ENCODE measurements around the gene FOXC2.
A peak's percentile ranks its signal among the peaks of the same experiment; 100 is the strongest.

The FOXC2 gene

GRCh38 chr16:86533767-86534351, 32.8 kb upstream of the FOXC2 start:
- no peak for DNase-seq

GRCh38 chr16:86534779-86535615, 31.6 kb upstream of the FOXC2 start:
- no peak for DNase-seq

GRCh38 chr16:86536621-86537020, 30.0 kb upstream of the FOXC2 start:
- DNase-seq = no peak

GRCh38 chr16:86537486-86537885, 29.1 kb upstream of the FOXC2 start:
- DNase-seq = no peak

GRCh38 chr16:86538196-86538780, 28.3 kb upstream of the FOXC2 start:
- no peak for DNase-seq

- no peak for DNase-seq
Measured at GRCh38 chr16:86540894-86541293, 25.7 kb upstream of the FOXC2 start.

- DNase-seq = no peak
Measured at GRCh38 chr16:86541560-86541959, 25.1 kb upstream of the FOXC2 start.

- DNase-seq = no peak
Measured at GRCh38 chr16:86542756-86543750, 23.6 kb upstream of the FOXC2 start.

GRCh38 chr16:86545481-86545880, 21.1 kb upstream of the FOXC2 start:
- no peak for DNase-seq

- no peak for DNase-seq
Measured at GRCh38 chr16:86545954-86546637, 20.5 kb upstream of the FOXC2 start.

- no peak for DNase-seq
Measured at GRCh38 chr16:86546638-86547013, 20.0 kb upstream of the FOXC2 start.

- DNase-seq = no peak
Measured at GRCh38 chr16:86547286-86547685, 19.3 kb upstream of the FOXC2 start.

GRCh38 chr16:86549076-86549892, 17.3 kb upstream of the FOXC2 start:
- DNase-seq = peak in 1 of 2 experiments; percentile 41

GRCh38 chr16:86549893-86550190, 16.8 kb upstream of the FOXC2 start:
- DNase-seq = no peak

- DNase-seq = no peak
Measured at GRCh38 chr16:86550281-86550680, 16.3 kb upstream of the FOXC2 start.

GRCh38 chr16:86553356-86553755, 13.3 kb upstream of the FOXC2 start:
- DNase-seq = no peak

GRCh38 chr16:86554599-86554916, 12.1 kb upstream of the FOXC2 start:
- no peak for DNase-seq

- peak; percentile 94 for DNase-seq
Measured at GRCh38 chr16:86554917-86555703, 11.5 kb upstream of the FOXC2 start, which contains the start of gene MTHFSD. Gene MTHFSD (minus strand): TSS chr16:86555235. CDS start chr16:86555184, 51 bp downstream.

GRCh38 chr16:86555704-86556075, 10.9 kb upstream of the FOXC2 start:
- no peak for DNase-seq

- no peak for DNase-seq
Measured at GRCh38 chr16:86556576-86556975, 10.1 kb upstream of the FOXC2 start.

GRCh38 chr16:86557587-86557986, 9.0 kb upstream of the FOXC2 start:
- no peak for DNase-seq

Measured in activated CD4-positive, alpha-beta T cell treated with anti-CD3 and anti-CD28 coated beads, Interleukin-2, amount 50 U/mL, for 48 hours (primary cell).